HCEC 1CT (cell line): ENCODE measurements around the gene OR1D5.
A peak's percentile ranks its signal among the peaks of the same experiment; 100 is the strongest.
"Not testable (repeated sequence)": the region's sequence is repeated elsewhere in the genome, so short reads cannot be mapped to it uniquely, and the experiment has no call there.

Source experiments
- DNase-seq: peaks from one replicate; pipeline ENCODE4 v3.0.0-alpha.2; 2017

OR1D5 gene, protein sequence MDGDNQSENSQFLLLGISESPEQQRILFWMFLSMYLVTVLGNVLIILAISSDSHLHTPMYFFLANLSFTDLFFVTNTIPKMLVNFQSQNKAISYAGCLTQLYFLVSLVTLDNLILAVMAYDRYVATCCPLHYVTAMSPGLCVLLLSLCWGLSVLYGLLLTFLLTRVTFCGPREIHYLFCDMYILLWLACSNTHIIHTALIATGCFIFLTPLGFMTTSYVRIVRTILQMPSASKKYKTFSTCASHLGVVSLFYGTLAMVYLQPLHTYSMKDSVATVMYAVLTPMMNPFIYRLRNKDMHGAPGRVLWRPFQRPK

DNA sequence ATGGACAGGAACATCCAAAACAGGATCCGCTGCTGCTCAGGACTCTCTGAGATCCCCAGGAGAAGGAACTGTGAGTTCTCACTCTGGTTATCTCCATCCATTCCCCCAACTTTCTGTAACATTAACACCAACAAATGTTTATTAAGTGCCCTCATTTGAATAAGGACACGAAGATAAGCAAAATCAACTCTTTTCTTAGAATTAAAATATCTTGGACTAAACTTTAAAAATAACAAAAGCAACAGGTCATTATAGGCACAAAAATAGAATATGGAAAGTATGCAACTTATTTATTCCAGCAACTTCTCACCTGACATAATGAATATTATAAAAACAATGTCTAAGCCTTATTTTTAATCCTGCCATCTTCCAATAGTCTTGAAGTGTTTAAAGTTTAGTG, at the start of gene OR1D5:
Gene OR1D5, minus strand, starts transcription at position 101 of the 400 bp plus-strand sequence. Its CDS starts 0 bp downstream, at position 101.
- DNase-seq = not testable (repeated sequence)

- DNase-seq = no peak
Measured at GRCh38 chr17:3104322-3104721, 40.9 kb upstream of the OR1D5 start, which contains the start of gene OR1D2. Gene OR1D2, minus strand, starts transcription at chr17:3104422. Its CDS starts 11,426 bp downstream, at chr17:3092996.

DNA sequence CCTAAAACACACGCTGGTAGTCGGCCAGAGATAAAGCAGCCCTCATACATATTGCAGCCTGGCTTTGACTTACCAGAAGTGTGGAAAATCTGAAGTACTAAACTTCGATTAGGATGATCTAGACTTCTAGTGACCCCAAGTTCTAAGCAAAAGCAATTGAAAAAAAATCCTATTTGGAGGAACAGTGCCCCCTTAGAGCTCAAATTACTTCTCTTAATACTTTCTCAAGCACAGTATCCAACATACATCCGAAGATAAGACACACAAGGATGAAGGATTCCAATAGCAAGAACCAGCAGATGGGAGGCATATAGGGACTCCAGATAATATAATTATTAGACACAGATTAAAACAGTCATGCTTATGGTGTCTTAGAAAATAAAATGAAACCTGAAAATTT, 10.4 kb upstream of the OR1D5 start:
- DNase-seq = not testable (repeated sequence)

DNA sequence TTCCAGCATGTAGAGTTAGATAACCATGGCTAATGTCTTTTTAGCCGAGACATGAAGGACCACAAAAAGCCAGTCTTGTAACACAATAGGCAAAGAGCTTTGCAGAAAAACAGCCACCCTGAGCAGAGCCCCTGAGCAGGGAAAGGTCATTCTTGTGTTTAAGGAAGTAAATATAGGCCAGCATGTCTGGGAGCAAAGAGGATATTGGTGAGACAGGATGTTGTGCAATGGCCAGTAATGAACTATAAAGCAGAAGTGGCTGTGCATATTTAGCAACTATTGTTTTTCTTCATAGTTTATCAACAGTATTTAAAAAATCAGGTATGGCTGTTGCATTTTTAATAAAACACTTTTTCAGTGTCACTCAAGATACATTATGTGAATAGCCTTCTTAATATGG, 1.8 kb upstream of the OR1D5 start:
- not testable (repeated sequence) for DNase-seq

DNA sequence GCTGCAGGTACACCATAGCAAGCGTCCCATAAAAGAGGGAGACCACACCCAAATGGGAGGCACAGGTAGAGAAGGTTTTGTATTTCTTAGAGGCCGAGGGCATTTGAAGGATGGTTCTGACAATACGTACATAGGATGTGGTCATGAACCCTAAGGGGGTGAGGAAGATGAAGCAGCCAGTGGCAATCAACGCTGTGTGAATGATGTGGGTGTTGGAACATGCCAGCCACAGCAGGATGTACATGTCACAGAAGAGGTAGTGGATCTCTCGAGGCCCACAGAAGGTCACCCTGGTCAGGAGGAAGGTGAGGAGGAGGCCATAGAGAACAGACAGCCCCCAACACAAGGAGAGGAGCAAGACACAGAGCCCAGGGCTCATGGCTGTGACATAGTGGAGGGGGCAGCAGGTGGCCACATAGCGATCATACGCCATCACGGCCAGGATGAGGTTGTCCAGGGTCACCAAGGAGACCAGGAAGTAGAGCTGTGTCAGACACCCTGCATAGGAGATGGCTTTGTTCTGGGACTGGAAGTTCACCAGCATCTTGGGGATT, 506 bp downstream of the OR1D5 start:
- DNase-seq = not testable (repeated sequence)

- not testable (repeated sequence) for DNase-seq
Measured at GRCh38 chr17:3054868-3055267, 8.5 kb downstream of the OR1D5 start.

GRCh38 chr17:3049705-3050295, 13.6 kb downstream of the OR1D5 start:
- no peak for DNase-seq

- peak; percentile 94 for DNase-seq
Measured at GRCh38 chr17:3048727-3049471, 14.5 kb downstream of the OR1D5 start.

DNA sequence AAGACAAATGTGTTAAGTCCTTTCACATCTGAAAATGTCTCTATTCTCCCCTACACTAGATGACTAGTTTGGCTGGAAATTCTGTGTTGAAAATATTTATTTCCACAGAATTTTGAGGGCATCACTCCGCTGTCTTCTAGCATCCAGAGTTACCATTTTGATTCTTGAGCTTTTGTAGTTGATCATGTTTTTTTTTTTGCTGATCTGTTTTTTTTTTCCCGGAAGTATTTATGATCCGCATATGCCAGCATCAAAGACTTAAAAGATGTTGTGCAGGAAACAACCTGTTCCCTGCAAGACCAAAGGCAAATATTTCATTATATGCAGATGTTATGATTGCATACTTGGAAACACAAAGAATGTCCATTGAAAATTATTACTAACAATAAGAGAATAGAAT, 16.7 kb downstream of the OR1D5 start:
- DNase-seq = no peak

- peak; percentile 7 for DNase-seq
Measured at GRCh38 chr17:3043737-3044365, 19.6 kb downstream of the OR1D5 start.

DNA sequence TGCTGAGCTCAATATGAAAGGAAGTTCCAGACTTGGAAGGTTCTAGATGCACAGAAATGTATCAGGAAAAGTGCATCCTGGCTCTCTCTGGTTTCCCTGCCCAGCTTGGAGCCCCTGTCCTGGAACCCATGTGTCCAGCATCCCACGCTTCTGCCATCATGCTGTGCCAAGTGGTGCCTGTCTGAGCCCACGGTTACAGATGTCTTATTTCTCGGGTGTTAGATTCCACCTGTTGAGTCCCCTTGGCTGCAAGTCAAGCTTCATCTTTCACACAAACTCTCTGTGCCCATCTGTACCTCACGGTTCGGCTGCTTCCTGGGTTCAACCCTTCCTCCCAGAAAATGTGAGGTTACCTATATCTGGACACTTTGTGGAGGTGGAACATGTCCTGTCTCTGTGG, 22.5 kb downstream of the OR1D5 start:
- DNase-seq = no peak

DNA sequence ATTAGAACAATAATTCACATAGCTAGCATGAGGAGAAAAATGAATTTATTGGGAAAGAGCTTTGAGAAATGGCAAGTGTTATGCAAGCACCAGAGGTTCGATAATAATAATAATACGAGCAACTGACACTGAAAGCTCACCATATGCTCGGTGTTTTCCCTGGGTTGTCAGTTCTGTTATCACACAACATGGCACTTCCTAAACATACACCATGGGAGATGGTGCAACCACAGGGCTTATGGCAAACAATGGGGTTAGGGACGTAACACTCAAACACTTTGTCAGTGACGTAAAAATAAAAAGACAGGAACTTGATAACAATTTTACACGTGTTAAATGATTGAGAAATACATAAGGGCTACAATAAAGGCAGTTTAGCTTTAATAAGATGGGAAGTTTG, 23.7 kb downstream of the OR1D5 start:
- no peak for DNase-seq

DNA sequence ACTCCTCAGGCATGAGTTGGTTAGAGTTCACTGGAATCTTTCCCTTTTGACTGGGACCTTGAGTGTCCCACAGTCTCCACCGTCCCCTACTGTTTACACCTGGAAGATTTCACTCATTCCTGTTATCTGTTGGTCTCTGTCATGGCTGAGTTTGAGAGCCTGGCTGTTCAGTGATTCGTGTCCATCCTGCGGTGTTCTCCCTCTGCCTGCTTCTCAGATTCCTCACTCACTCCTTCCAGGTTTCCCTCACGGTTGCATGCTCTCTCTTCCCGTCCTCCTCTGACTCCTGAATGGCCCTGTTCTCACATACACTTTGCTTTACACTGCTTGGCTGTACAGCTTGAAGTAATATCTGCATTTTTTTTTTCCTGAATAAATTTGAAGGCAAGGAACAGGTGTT, 24.5 kb downstream of the OR1D5 start:
- DNase-seq = no peak

GRCh38 chr17:3037259-3037658, 26.1 kb downstream of the OR1D5 start:
- DNase-seq = no peak

GRCh38 chr17:3036800-3037199, 26.6 kb downstream of the OR1D5 start:
- DNase-seq = no peak

- no peak for DNase-seq
Measured at GRCh38 chr17:3035968-3036280, 27.5 kb downstream of the OR1D5 start.

GRCh38 chr17:3035256-3035967, 28.0 kb downstream of the OR1D5 start:
- no peak for DNase-seq

GRCh38 chr17:3034578-3034920, 28.9 kb downstream of the OR1D5 start:
- DNase-seq = no peak

GRCh38 chr17:3033741-3034577, 29.4 kb downstream of the OR1D5 start:
- DNase-seq = no peak

GRCh38 chr17:3033248-3033640, 30.2 kb downstream of the OR1D5 start:
- DNase-seq = no peak
